Activated CD4-positive, alpha-beta T cell treated with anti-CD3 and anti-CD28 coated beads, Interleukin-2, amount 10 ng/mL, durations not matched to agents 7 days and 5 days (primary cell): ENCODE results near the gene BMPER. TPM values are rescaled to one million over a fixed set of nuclear protein-coding genes. Genes with fewer than 3 reads are reported as not detected.

Experiments
- CTCF ChIA-PET: fragments of 350-600 bp; sonication (Branson Sonifier 250); formaldehyde crosslinking; loops from one replicate; lab custom pipeline; 2021; ENCODE audit warnings: antibody characterized with exemption; lab: Charles Lee
- POLR2A ChIA-PET: fragments of 350-600 bp; sonication (Branson Sonifier 250); formaldehyde crosslinking; loops from one replicate; lab custom pipeline; 2021; ENCODE audit warnings: antibody characterized with exemption; lab: Charles Lee
- DNase-seq: peaks from one replicate; pipeline ENCODE4 v3.0.0-alpha.2; 2020
- H3K27ac Mint-ChIP-seq: one replicate; pipeline ENCODE4 v1.8.0; 2021; ENCODE audit warnings: mild to moderate bottlenecking, moderate library complexity, mixed read lengths
- H3K27me3 Mint-ChIP-seq: one replicate; pipeline ENCODE4 v1.8.0; 2021; ENCODE audit warnings: mixed read lengths
- H3K36me3 Mint-ChIP-seq: one replicate; pipeline ENCODE4 v1.8.0; 2021; ENCODE audit warnings: low read depth, mixed read lengths
- H3K4me1 Mint-ChIP-seq: one replicate; pipeline ENCODE4 v1.8.0; 2021; ENCODE audit warnings: mixed read lengths
- H3K4me3 Mint-ChIP-seq: one replicate; pipeline ENCODE4 v1.8.0; 2021; ENCODE audit warnings: mild to moderate bottlenecking, moderate library complexity, mixed read lengths
- H3K9me3 Mint-ChIP-seq: one replicate; pipeline ENCODE4 v1.8.0; 2021; ENCODE audit warnings: mixed read lengths
- total RNA-seq, 2 experiments: library from RNA; stranded (reverse); gene quantifications; one replicate each; pipeline ENCODE4 v1.2.3, GENCODE V29; 2021

Gene BMPER
- total RNA-seq, 2 experiments from 2014 or later: not detected

- no peak overlapping the region for H3K27ac Mint-ChIP-seq
- POLR2A ChIA-PET: no interaction called here
- H3K4me1 Mint-ChIP-seq: no peaks in the 10 kb centered on the region
- CTCF ChIA-PET: no interaction called here
- peaks cover 7% of the 10 kb centered on the region for H3K9me3 Mint-ChIP-seq
- H3K4me3 Mint-ChIP-seq: no peak overlapping the region
- no peaks in the 10 kb centered on the region for H3K36me3 Mint-ChIP-seq
- no peaks in the 10 kb centered on the region for H3K27me3 Mint-ChIP-seq
- DNase-seq: no peak
These were observed 225.4 kb downstream of the BMPER start for GRCh38 chr7:34130558-34131295.

GRCh38 chr7:34131371-34131770 lies 226.0 kb downstream of the BMPER start:
- Mint-ChIP-seq H3K27ac (no peak overlapping the region), H3K4me3 (no peak overlapping the region), H3K9me3 (peaks cover 2% of the 10 kb centered on the region), H3K4me1 (no peaks in the 10 kb centered on the region), H3K36me3 (no peaks in the 10 kb centered on the region), H3K27me3 (no peaks in the 10 kb centered on the region)
- no peak for DNase-seq
- ChIA-PET CTCF (no interaction called here), POLR2A (no interaction called here)

- H3K4me3 Mint-ChIP-seq: no peak overlapping the region
- POLR2A ChIA-PET: no interaction called here
- DNase-seq: no peak
- CTCF ChIA-PET: no interaction called here
- no peaks in the 10 kb centered on the region for H3K9me3 Mint-ChIP-seq
- H3K27me3 Mint-ChIP-seq: no peaks in the 10 kb centered on the region
- no peaks in the 10 kb centered on the region for H3K36me3 Mint-ChIP-seq
- H3K27ac Mint-ChIP-seq: no peak overlapping the region
- no peaks in the 10 kb centered on the region for H3K4me1 Mint-ChIP-seq
These were observed 228.1 kb downstream of the BMPER start for GRCh38 chr7:34133356-34133982.

GRCh38 chr7:34133983-34134782 lies 228.8 kb downstream of the BMPER start:
- ChIA-PET POLR2A (no interaction called here), CTCF (no interaction called here)
- Mint-ChIP-seq H3K27me3 (no peaks in the 10 kb centered on the region), H3K9me3 (no peaks in the 10 kb centered on the region), H3K36me3 (no peaks in the 10 kb centered on the region), H3K4me1 (no peaks in the 10 kb centered on the region), H3K27ac (no peak overlapping the region), H3K4me3 (no peak overlapping the region)
- DNase-seq: peak; percentile 6

- H3K9me3 Mint-ChIP-seq: no peaks in the 10 kb centered on the region
- ChIA-PET POLR2A (no interaction called here), CTCF (no interaction called here)
- H3K27ac Mint-ChIP-seq: no peak overlapping the region
- no peaks in the 10 kb centered on the region for H3K36me3 Mint-ChIP-seq
- H3K4me3 Mint-ChIP-seq: no peak overlapping the region
- H3K4me1 Mint-ChIP-seq: no peaks in the 10 kb centered on the region
- no peaks in the 10 kb centered on the region for H3K27me3 Mint-ChIP-seq
- DNase-seq: no peak
These were observed 230.6 kb downstream of the BMPER start for GRCh38 chr7:34135924-34136323.

GRCh38 chr7:34136698-34137097 lies 231.4 kb downstream of the BMPER start:
- Mint-ChIP-seq H3K9me3 (no peaks in the 10 kb centered on the region), H3K4me3 (no peak overlapping the region), H3K36me3 (no peaks in the 10 kb centered on the region), H3K27ac (no peak overlapping the region), H3K4me1 (no peaks in the 10 kb centered on the region), H3K27me3 (no peaks in the 10 kb centered on the region)
- ChIA-PET POLR2A (no interaction called here), CTCF (interaction anchor here (0.9 kb wide), 1 partner anchor 19 kb away, joined by 3 read pairs; no protein-coding TSS in a partner anchor)
- DNase-seq: no peak

- no peaks in the 10 kb centered on the region for H3K36me3 Mint-ChIP-seq
- H3K4me3 Mint-ChIP-seq: no peak overlapping the region
- no peak overlapping the region for H3K27ac Mint-ChIP-seq
- no peak for DNase-seq
- no peaks in the 10 kb centered on the region for H3K9me3 Mint-ChIP-seq
- no peaks in the 10 kb centered on the region for H3K27me3 Mint-ChIP-seq
- CTCF ChIA-PET: interaction anchor here (0.9 kb wide), 1 partner anchor 19 kb away, joined by 3 read pairs; no protein-coding TSS in a partner anchor
- no peaks in the 10 kb centered on the region for H3K4me1 Mint-ChIP-seq
- POLR2A ChIA-PET: no interaction called here
These were observed 231.8 kb downstream of the BMPER start for GRCh38 chr7:34137176-34137575.

- Mint-ChIP-seq H3K27me3 (no peaks in the 10 kb centered on the region), H3K4me3 (no peak overlapping the region), H3K9me3 (no peaks in the 10 kb centered on the region), H3K36me3 (no peaks in the 10 kb centered on the region), H3K27ac (no peak overlapping the region), H3K4me1 (no peaks in the 10 kb centered on the region)
- DNase-seq: no peak
- ChIA-PET CTCF (no interaction called here), POLR2A (no interaction called here)
These were observed 233.1 kb downstream of the BMPER start for GRCh38 chr7:34138483-34138882.

- CTCF ChIA-PET: no interaction called here
- Mint-ChIP-seq H3K9me3 (no peaks in the 10 kb centered on the region), H3K27me3 (no peaks in the 10 kb centered on the region), H3K36me3 (no peaks in the 10 kb centered on the region), H3K4me3 (no peak overlapping the region), H3K27ac (no peak overlapping the region), H3K4me1 (no peaks in the 10 kb centered on the region)
- POLR2A ChIA-PET: no interaction called here
- DNase-seq: no peak
These were observed 233.7 kb downstream of the BMPER start for GRCh38 chr7:34139086-34139485.

GRCh38 chr7:34140066-34140465 lies 234.7 kb downstream of the BMPER start:
- no peaks in the 10 kb centered on the region for H3K36me3 Mint-ChIP-seq
- no peak for DNase-seq
- H3K27me3 Mint-ChIP-seq: no peaks in the 10 kb centered on the region
- H3K9me3 Mint-ChIP-seq: no peaks in the 10 kb centered on the region
- CTCF ChIA-PET: no interaction called here
- H3K27ac Mint-ChIP-seq: no peak overlapping the region
- H3K4me3 Mint-ChIP-seq: no peak overlapping the region
- POLR2A ChIA-PET: no interaction called here
- no peaks in the 10 kb centered on the region for H3K4me1 Mint-ChIP-seq

- H3K36me3 Mint-ChIP-seq: no peaks in the 10 kb centered on the region
- CTCF ChIA-PET: no interaction called here
- H3K9me3 Mint-ChIP-seq: no peaks in the 10 kb centered on the region
- no peaks in the 10 kb centered on the region for H3K4me1 Mint-ChIP-seq
- no peak overlapping the region for H3K4me3 Mint-ChIP-seq
- no peak for DNase-seq
- H3K27ac Mint-ChIP-seq: no peak overlapping the region
- no peaks in the 10 kb centered on the region for H3K27me3 Mint-ChIP-seq
- POLR2A ChIA-PET: no interaction called here
These were observed 238.1 kb downstream of the BMPER start for GRCh38 chr7:34143402-34143801.

- Mint-ChIP-seq H3K27me3 (no peaks in the 10 kb centered on the region), H3K4me1 (no peaks in the 10 kb centered on the region), H3K27ac (no peak overlapping the region), H3K36me3 (no peaks in the 10 kb centered on the region), H3K9me3 (no peaks in the 10 kb centered on the region), H3K4me3 (no peak overlapping the region)
- CTCF ChIA-PET: no interaction called here
- POLR2A ChIA-PET: no interaction called here
- DNase-seq: no peak
These were observed 240.3 kb downstream of the BMPER start for GRCh38 chr7:34145603-34146002.

GRCh38 chr7:34153656-34154270 lies 248.4 kb downstream of the BMPER start:
- H3K4me1 Mint-ChIP-seq: no peaks in the 10 kb centered on the region
- no peak overlapping the region for H3K4me3 Mint-ChIP-seq
- no peak overlapping the region for H3K27ac Mint-ChIP-seq
- ChIA-PET POLR2A (no interaction called here), CTCF (no interaction called here)
- no peaks in the 10 kb centered on the region for H3K36me3 Mint-ChIP-seq
- no peaks in the 10 kb centered on the region for H3K27me3 Mint-ChIP-seq
- no peaks in the 10 kb centered on the region for H3K9me3 Mint-ChIP-seq
- DNase-seq: no peak
